Measurements from ENCODE around the gene EFCAB9. TPM values are rescaled to one million over a fixed set of nuclear protein-coding genes. Genes with fewer than 3 reads are reported as not detected.

EFCAB9 gene
- total RNA-seq, 1 experiment from 2014 or later, result not detected

DNA sequence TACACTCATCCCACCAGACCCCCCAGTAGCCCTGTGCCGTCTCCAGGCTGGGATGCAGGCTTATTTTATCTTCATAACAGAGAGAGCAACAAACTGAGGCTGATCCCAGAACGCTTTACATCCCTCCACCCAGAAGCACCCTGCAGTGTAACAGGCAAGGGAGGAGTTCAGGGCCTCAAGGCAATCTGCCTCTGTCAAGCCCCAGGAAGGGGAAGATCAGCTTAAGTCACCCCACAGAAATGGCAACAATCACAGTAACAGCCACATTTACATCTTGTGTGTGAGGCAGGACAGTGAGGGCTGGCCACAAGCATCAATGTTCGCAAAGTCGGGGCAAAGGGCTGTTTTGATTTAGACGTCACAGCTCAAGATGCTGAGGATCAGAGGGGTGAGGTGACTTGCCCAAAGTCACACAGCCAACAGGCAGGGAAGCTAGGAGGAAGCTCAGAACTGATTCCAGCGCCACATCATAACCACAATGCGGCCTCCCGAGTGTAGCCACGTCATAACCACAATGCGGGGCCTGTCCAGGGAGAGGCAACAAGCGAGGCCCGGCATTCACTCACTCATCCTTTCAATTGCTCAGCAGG, 20.3 kb upstream of the EFCAB9 start:
- Histone ChIP-seq H3K27me3 (ENCODE audit: control insufficient read depth, insufficient read depth, low read length) (no peaks in the 10 kb centered on the region), H3K36me3 (replicated peaks; ENCODE audit: control insufficient read depth, insufficient read depth, low read length) (no peaks in the 10 kb centered on the region), H3K4me3 (ENCODE audit: insufficient read depth, low read depth, low read length) (no peak overlapping the region)
- peak; percentile 21 for DNase-seq

DNA sequence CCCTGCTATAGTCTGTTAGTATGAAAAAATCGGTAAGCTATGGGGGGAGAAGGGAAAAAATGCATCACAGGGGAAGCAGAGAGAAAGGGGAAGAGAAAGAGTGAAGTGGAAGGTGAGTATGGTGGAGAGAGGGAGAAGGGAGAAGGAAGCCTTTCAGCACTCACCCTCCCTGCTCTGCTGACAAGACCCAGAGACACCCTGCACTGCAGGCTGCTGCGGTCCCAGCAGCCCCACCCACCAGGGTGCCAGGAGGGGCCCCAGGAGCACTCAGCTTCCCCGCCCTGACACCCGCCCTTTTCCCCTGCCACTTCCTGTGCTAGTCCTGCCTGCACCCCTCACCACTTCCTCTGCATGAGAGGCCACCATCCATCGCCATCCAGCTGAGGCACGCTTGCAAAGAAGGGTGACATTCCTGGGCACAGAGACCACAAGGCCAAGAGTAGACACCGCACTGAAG, 18.7 kb upstream of the EFCAB9 start:
- Histone ChIP-seq H3K36me3 (replicated peaks; ENCODE audit: control insufficient read depth, insufficient read depth, low read length) (no peaks in the 10 kb centered on the region), H3K4me3 (ENCODE audit: insufficient read depth, low read depth, low read length) (no peak overlapping the region), H3K27me3 (ENCODE audit: control insufficient read depth, insufficient read depth, low read length) (no peaks in the 10 kb centered on the region)
- DNase-seq, result peak; percentile 41

DNA sequence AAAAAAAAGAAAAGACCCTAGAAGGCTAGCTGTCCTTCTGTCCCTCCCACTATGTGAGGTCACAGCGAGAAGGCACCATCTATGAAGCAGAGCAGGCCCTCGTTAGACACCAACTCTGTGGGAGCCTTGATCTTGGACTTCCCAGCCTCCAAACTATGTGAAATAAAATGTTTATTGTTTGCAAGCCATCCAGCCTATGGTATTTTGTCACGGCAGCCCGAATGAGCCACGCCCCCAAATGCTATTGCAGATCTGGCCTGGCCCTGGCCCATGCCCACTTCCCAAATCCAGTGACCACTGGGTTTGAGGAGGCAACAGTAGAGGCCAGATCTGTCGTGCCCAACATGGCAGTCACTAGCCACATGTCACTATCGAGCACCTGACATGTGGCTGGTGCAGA, 16.8 kb upstream of the EFCAB9 start:
- no peaks in the 10 kb centered on the region for H3K27me3 ChIP-seq (ENCODE audit: control insufficient read depth, insufficient read depth, low read length)
- no peak overlapping the region for H3K4me3 ChIP-seq (ENCODE audit: insufficient read depth, low read depth, low read length)
- no peak for DNase-seq

DNA sequence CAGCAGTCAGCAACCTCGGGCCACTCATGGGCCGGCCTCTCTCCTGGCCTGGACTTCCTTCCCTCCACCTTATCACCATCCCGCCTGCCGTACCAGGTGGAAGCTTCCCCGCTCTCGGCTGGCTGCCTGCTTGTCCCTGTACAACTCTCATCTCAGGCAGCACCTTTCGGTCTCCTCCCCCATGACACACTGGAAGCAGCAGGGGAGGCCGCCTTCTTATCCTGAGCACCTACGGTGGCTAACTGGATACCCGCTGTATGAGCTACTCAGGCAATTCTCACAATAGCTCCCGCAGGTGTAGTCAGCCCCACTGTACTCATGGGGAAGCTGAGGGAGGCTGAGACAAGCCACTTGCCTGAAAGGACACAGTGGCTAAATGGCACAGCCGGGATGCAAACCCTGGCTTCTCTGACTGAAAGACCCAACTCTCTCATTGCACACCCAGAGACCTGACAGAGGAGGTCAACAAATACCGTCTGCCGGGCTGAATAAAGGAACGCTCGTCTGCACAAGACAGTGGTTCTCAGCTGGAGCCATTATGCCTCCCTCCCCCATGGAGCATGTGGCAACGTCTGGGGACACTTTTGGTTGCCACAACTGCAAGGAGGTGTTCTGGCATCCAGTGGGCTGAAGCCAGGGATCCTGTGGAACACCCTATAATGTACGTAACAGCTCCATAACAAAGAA, 15.5 kb upstream of the EFCAB9 start:
- DNase-seq, result peak; percentile 61
- Histone ChIP-seq H3K4me3 (ENCODE audit: insufficient read depth, low read depth, low read length) (no peak overlapping the region), H3K27me3 (ENCODE audit: control insufficient read depth, insufficient read depth, low read length) (no peaks in the 10 kb centered on the region), H3K36me3 (replicated peaks; ENCODE audit: control insufficient read depth, insufficient read depth, low read length) (no peaks in the 10 kb centered on the region)

More for the DNA sequence above, 16.8 kb upstream of the EFCAB9 start:
- H3K36me3 ChIP-seq (replicated peaks; ENCODE audit: control insufficient read depth, insufficient read depth, low read length), result no peaks in the 10 kb centered on the region

DNA sequence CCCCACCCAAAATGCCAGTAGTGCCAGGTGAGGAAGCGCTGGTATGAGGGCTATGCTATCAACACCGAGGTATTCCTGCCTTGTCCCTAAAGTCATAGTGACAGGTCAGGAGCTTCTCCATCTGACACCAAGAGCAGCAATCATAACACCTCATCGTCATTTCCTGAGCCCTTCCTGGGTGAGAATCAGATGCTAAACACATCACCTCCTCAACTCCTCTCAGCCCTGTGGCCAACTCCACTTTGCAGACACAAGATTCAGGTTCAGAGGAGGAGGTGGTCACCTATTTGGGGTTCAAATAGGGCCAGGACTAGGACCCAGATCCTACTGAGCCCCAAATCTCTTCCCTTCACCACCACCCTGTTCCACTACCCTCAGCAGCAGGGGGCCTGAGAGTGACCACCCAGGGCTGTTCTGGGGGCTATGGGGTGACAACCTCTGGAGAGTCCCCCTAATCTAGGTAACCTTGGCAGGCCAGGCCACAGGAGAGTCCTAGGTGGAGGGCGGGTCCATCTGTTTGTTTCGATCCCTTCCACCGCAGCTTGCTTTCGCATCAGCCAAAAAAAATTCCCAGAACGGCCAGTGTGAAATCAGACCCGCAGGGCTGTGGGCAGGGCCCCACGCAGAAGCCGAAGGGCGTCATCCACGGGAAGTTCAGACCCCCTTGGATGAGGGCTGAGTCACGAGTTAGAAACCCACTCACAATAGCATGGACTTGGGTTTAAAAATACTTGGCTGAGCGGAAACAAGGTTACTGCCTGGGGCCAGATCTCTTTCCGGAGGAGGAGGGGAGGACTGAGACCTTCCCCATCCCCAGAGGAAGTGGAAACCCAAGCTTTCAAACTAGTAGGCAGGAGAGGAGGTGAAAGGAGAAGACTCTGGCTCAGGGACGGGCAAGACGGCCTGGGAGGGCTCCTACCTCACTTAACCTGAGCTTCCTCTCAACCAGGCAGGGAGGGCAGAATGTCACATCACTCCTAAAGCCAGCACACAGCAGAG, 14.7 kb upstream of the EFCAB9 start:
- Histone ChIP-seq H3K4me3 (ENCODE audit: insufficient read depth, low read depth, low read length) (no peak overlapping the region), H3K36me3 (replicated peaks; ENCODE audit: control insufficient read depth, insufficient read depth, low read length) (no peaks in the 10 kb centered on the region), H3K27me3 (ENCODE audit: control insufficient read depth, insufficient read depth, low read length) (no peaks in the 10 kb centered on the region)
- DNase-seq, result peak; percentile 59

DNA sequence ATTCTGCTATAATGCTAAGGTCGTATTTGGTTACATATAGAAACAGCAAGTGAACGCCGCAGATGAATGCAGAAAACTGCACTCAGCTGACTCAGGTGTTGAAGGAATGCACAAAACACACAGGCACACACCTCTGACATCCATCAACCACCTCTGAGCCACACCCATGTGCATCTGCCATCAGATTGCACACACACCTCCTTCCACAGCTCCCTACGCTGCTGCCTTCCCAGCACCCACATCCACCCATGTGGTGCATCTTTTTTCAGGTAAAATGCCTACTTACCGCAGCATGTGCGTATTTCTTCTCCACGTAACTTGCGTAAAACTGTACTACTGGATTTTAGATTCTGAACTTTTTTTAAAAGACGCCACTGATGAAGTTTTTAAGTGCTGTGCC, 13.0 kb upstream of the EFCAB9 start:
- Histone ChIP-seq H3K4me3 (ENCODE audit: insufficient read depth, low read depth, low read length) (no peak overlapping the region), H3K27me3 (ENCODE audit: control insufficient read depth, insufficient read depth, low read length) (no peaks in the 10 kb centered on the region), H3K36me3 (replicated peaks; ENCODE audit: control insufficient read depth, insufficient read depth, low read length) (no peaks in the 10 kb centered on the region)
- no peak for DNase-seq

DNA sequence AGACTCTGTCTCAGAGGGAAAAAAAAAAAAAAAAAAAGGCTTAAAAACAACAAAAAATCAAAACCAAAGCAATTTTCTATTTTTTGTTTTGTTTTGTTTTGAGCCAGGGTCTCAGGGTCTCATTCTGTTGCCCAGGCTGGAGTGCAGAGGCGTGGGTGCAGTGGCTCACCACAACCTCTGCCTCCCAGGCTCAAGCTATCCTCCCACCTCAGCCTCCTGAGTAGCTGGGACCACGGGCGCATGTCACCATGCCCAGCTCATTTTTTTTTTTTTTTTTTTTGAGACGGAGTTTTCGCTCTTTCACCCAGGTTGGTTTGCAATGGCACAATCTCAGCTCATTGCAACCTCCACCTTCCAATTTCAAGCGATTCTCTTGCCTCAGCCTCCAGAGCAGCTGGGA, 11.7 kb upstream of the EFCAB9 start:
- no peaks in the 10 kb centered on the region for H3K27me3 ChIP-seq (ENCODE audit: control insufficient read depth, insufficient read depth, low read length)
- H3K4me3 ChIP-seq (ENCODE audit: insufficient read depth, low read depth, low read length), result no peak overlapping the region
- H3K36me3 ChIP-seq (replicated peaks; ENCODE audit: control insufficient read depth, insufficient read depth, low read length), result no peaks in the 10 kb centered on the region
- no peak for DNase-seq

DNA sequence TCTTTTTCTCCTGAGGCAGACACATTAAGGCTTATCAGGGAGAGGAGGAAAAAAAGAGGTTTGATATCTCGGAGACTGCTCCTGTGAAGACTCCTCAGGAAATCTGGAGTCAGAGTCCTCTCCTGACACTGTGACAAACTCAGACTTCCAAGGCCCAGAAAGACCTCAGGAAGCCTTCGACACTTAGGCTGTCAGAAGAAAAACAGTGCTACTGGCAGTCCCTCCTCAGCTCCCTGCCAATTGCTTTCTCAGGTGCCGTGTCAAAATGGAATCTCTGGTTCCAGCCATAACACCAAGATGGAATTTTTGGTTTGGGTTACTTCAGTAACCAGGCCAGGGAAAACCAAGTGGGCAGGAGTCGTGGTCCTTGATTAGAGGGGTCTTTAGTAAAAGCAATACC, 10.1 kb upstream of the EFCAB9 start:
- H3K36me3 ChIP-seq (replicated peaks; ENCODE audit: control insufficient read depth, insufficient read depth, low read length), result no peaks in the 10 kb centered on the region
- no peak for DNase-seq
- H3K4me3 ChIP-seq (ENCODE audit: insufficient read depth, low read depth, low read length), result no peak overlapping the region
- no peaks in the 10 kb centered on the region for H3K27me3 ChIP-seq (ENCODE audit: control insufficient read depth, insufficient read depth, low read length)

DNA sequence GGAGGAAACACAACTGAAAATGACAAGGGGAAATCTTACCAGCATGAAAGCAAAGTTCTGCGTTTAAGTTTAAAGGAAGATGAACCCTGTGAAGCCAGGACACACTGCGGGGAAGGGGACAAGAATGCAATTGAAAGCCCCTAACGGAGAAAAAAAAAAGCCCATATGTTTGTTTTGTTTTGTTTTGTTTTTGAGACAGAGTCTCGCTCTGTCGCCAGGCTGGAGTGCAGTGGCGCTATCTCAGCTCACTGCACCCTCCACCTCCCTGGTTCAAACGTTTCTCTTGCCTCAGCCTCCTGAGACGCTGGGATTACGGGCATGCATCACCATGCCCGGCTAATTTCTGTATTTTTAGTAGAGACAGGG, 8.9 kb upstream of the EFCAB9 start:
- DNase-seq, result no peak
- H3K27me3 ChIP-seq (ENCODE audit: control insufficient read depth, insufficient read depth, low read length), result no peaks in the 10 kb centered on the region
- H3K4me3 ChIP-seq (ENCODE audit: insufficient read depth, low read depth, low read length), result no peak overlapping the region
- H3K36me3 ChIP-seq (replicated peaks; ENCODE audit: control insufficient read depth, insufficient read depth, low read length), result no peaks in the 10 kb centered on the region

DNA sequence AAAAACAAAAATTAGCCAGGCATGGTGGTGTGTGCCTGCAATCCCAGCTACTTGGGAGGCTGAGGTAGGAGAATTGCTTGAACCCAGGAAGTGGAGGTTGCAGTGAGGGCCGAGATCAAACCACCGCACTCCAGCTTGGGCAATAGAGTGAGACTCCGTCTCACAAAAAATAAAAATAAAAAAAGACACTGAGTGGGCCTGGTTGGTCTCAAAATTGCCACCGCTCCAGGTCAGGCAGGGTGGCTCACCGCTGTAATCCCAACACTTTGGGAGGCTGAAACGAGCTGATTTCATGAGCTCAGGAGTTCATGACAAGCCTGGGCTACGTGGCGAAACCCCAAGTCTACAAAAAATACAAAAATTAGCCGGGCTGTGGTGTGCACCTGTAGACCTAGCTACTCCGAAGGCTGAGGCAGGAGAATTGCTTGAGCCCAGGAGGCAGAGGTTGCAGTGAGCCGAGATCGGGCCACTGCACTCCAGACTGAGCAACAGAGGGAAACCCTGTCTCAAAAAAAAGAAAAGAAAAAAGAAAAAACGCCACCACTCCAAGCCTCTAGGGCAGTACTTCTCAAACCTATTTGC, 7.8 kb upstream of the EFCAB9 start:
- H3K36me3 ChIP-seq (replicated peaks; ENCODE audit: control insufficient read depth, insufficient read depth, low read length), result no peaks in the 10 kb centered on the region
- H3K4me3 ChIP-seq (ENCODE audit: insufficient read depth, low read depth, low read length), result no peak overlapping the region
- H3K27me3 ChIP-seq (ENCODE audit: control insufficient read depth, insufficient read depth, low read length), result no peaks in the 10 kb centered on the region
- DNase-seq, result no peak

DNA sequence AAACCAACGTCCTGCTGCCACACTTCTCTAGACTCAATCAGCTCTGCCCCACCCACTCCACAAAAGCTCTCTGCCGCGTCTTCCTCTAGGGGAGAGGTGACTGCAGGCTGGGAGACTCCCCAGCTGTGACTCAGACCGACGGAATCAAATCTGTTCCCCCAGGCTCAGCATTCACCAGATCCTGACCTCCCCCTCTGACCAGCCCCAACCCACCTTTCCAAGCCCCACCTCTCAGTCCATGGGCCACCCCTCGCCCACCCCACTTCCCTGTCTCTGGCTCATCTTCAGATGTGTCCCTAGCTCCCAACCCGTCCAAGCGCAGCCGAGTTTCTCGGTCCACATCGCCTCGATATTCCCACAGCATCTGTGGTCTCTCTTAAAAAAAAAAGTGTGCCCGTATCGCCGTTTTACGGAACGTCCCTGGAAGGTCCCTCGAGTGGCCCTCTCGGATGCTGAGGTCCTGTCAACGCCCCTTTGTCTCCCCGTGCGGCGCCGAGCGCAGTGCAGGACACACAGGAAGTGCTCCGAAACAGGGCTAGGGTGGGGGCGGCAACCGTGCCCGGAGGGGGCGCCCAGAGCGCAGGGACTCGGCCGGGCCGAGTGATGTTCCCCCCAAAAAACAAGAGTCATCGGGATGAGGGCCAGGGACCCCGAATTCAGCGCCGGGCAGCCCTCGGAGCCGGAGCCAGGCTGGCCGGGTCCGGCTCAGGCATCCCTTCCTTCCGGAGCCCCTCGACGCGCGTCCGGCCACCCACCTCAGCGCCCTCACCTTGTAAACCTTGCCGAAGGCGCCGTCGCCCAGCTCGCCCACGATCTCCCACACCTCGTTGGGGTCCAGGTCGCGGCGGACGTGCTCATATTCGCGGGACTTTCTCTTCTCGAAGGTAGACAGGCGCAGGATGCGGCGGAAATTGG, 6.6 kb upstream of the EFCAB9 start:
- DNase-seq, result peak; percentile 75
- Histone ChIP-seq H3K4me3 (ENCODE audit: insufficient read depth, low read depth, low read length) (peak overlapping the region; percentile 91), H3K27me3 (ENCODE audit: control insufficient read depth, insufficient read depth, low read length) (no peaks in the 10 kb centered on the region), H3K36me3 (replicated peaks; ENCODE audit: control insufficient read depth, insufficient read depth, low read length) (no peaks in the 10 kb centered on the region)

DNA sequence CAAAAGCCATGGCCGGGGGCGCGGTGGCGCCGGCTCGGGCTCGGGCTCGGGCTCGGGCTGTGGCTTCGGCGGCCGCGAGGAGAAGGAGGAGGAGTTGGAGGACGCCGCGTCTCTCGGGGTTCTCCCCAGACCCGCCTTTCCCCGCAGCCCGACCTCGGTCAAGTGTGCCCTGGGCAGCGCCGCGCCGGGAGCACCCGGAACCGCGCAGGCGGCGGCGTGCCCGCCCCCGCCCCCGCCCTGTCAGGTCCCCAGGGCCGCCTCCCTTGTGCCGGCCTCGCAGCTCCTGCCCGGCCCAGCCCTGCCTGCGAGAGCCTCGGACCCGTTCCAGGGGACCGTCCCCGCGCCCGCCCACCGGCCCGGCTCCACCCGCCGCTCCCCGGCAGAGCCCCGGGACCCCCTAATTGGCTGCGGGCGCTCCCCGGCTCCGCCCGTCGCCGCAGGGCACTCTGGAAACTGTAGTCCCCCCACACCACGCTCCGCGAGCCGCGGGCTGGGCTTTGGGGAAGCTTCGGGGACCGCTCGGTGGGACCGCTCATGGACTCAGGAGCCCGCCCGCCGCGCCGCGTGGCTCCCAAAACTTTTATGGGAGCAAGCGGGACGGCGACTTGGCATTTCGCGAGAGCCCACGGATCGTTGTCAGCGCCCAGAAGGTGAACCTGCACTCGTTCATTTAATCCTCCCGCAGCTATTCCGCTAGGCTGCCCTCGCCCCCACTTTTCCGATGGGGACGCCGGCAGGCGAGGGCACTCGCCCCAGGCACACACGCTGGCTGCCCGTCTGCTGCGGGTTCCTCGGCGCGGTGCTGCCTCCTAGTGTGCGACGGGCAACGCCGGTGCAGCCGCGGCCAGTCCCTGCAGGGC, 5.7 kb upstream of the EFCAB9 start, which contains the start of gene STK10:
TSS of gene STK10 (minus strand) at position 192 of the 860 bp plus-strand sequence. CDS start at position 10, 182 bp downstream.
- no peaks in the 10 kb centered on the region for H3K36me3 ChIP-seq (replicated peaks; ENCODE audit: control insufficient read depth, insufficient read depth, low read length)
- H3K4me3 ChIP-seq (ENCODE audit: insufficient read depth, low read depth, low read length), result peak within 1 kb of the TSS; percentile 91
- H3K27me3 ChIP-seq (ENCODE audit: control insufficient read depth, insufficient read depth, low read length), result no peaks in the 10 kb centered on the region
- DNase-seq, result peak; percentile 98
